ENCODE results near the gene HCRT.
"Not testable (repeated sequence)": the region's sequence is repeated elsewhere in the genome, so short reads cannot be mapped to it uniquely, and the experiment has no call there.

Gene HCRT

DNA sequence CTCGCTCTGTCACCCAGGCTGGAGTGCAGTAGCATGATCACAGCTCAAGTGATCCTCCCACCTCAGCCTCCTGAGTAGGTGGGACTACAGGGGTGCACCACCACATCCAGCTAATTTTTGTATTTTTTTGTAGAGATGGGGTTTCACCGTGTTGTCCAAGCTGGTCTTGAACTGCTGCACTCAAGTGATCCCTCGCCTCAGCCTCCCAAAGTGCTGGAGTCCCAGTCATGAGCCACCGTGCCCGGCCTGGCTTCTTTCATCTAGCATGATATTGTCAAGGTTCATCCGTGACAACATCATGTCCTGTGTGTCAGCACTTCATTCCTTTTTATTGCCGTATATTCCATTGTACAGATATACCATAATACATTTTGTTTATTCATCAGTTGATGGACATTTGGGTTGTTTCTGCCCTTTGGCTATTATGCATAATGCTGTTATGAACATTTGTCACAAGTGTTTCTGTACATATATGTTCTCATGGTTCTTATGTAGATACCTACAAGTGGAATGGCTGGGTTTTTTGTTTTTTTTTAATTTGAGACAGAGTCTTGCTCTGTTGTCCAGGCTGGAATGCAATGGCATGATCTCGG lies 12.4 kb upstream of the HCRT start:
- no peak for DNase-seq

DNA sequence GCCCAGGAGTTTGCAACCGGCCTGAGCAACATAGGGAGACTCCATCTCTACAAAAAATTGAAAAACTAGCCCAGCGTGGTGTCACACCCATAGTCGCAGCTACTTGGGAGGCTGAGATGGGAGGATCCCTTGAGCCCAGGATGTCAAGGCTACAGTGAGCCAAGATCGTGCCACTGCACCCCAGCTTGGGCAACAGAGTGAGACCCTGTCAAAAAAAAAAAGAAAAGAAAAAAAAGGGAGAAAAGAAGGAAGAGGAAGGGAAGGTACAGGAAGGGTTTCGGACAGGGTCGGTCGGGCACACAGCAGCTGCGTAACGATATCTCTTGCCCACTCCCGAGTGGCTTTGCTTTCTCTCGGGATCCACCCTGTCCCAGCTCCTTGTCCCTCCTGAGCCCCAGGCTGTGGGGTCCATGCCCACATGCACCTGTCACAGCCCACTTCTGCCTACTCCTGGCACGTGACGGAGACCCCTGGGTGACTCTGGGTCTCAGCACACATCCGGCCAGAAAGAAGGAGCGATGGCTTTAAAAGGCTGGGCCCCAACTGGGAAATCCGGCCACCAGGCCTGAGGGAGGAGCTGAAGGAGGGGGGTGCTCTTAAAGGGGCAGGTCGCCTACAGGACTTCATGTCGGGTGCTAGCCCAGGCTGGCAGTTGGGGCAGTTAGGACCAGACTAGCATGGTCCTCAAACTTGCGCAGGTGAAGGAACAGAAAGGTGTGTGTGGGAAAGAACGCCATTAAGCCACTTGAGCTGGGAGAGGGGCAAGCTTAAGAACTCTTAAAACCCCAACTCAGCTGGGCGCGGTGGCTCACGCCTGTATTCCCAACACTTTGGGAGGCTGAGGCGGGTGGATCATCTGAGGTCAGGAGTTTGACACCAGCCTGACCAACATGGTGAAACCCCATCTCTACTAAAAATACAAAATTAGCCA lies 9.0 kb upstream of the HCRT start, which contains the start of gene GHDC:
TSS of gene GHDC (minus strand) at position 526 of the 931 bp plus-strand sequence. CDS start 913 bp downstream, outside the sequence.
- peak; percentile 78 for DNase-seq

DNA sequence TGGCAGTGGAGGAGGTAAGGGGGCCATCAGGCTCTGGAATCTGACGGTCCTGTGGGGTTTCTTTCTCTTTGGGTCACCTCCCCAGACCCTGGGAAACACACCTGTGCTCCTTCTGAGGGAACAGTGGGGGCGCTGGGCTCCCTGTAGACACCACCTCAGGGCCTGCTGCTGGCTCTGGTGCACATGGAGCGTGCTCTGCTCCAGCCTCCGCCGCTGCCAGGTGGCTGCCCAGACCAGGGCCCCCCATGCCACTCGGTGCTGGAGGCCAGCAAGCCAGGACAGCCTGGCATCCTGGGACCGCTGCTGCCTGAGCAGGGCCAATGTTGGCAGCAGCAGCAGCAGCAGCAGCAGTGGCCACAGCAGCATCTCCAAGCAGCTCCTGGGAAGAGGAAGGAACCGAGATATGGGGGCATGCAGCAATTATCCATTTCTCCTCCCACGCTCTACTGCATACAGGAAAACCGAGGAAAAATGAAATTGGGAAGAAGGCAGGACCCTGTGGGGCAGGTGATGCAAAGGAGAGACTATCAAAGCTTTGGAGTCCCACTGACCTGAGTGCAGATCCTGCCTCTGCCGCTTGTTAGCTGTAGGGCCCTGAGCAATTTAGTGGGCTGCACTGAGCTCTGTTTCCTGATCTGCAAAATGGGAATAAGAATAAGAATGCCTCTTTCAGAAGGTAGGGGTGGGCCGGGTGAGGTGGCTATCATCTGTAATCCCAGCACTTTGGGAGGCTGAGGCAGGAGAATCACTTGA lies 8.1 kb upstream of the HCRT start:
- DNase-seq: no peak

DNA sequence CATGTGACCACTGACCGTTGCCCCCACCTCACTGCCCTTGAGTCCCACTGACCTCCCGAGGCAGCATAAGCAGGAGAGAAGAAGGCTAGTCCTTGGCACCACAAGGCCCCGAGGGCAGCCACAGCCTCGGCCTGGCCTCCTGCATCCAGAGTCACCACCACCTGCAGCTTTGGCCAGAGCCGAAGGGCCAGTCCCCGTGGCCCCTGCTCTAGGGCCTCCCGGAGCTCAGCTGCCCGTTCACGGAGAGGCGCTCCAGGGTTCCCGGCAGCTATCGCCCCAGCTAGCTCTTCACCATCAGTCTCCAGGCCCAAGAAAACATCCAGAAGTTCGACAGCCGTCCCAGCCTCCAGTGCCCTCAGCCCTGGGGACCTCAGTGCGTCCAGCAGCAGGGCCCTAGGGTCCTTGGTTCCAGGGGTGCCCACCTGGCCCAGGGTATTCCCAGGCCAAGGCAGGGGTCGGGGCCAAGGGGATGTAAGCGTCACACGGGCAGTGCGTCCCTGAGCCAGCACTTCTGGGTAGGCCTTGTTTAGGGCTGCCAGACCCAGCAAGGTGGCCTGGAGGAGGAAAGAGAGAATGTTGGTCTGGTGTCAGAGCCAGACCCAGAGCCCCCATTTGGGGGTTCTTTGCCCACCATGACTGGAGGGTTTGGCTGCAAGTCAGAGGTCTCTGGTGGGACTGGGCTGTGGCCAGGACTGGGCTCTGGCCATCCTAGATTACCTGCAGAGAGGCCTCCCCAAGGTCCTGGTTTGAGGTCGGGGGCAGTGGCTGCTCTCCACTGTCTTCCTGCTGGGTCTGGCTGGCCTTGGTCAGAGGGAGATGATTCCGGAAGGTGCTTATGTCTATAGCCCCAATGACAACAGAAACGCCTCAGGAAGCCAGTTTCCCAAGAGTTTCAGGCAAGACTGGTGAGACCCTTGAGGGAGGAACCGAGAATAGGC lies 7.2 kb upstream of the HCRT start:
- no peak for DNase-seq

DNA sequence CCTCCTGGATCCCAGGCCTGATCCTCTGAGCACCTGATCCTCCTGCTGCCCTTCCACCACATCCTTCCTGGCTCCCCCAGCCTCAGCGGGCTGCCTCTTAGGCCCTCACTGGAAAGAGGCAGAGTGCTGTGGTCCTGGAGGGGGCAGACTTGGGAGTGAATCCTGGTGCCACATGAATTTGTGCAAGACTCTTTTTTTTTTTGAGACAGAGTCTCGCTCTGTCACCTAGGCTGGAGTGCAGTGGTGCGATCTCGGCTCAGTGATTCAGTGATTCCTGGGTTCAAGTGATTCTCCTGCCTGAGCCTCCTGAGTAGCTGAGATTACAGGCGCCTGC lies 6.0 kb upstream of the HCRT start:
- DNase-seq: no peak

DNA sequence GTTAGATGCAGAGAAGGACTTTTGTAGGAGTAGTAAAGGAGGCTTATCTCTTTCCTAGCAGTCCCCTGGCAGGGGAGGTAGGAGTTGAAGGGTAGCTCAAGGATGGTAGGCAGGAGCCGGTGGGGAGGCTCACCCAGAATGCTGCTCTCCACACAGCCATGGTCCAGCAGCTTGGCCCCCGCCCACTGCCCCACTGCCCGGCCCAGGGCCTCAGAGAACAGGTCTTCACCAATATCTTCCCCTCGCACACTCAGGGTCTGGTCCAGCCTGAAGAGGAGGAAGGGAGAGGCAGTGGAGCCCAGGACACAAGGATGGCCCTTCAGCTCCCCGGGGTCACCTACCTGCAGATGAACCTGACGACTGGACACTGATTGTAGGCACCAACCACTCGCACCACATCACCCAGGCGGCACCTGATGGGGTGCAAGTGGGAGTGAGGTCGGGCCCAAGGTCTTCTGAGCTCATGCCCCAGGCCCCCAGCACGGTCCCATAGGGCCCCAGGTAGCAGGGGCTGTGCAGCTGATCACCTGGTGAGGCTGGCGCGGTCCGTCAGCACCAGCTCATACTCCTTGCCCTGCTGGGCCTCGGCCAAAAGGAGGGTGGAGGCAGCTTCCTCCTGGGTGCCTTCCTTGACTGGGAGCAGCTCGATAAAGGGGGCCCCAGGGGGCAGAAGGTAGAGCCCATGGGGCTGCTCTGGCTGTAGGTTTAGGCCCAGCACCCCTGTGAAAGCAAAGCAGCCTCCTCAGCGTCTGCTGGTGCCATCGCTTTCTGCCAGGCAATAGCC lies 5.4 kb upstream of the HCRT start:
- DNase-seq: no peak

DNA sequence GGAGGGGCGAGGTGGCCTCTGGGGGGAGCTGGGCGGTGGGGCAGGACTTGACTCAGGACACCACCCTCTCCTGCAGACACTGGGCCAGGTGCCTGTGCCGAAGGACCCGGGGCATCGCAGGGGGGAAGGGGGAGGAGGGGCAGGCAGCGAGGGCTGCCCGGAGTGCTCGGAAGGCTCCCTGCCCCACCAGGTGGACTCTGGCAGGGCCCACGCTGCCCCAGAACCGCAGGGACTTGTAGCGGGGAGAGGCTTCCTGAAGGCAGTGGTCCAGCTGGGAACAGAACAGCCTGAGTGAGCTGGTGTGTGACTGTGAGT lies 4.4 kb upstream of the HCRT start:
- DNase-seq: no peak

DNA sequence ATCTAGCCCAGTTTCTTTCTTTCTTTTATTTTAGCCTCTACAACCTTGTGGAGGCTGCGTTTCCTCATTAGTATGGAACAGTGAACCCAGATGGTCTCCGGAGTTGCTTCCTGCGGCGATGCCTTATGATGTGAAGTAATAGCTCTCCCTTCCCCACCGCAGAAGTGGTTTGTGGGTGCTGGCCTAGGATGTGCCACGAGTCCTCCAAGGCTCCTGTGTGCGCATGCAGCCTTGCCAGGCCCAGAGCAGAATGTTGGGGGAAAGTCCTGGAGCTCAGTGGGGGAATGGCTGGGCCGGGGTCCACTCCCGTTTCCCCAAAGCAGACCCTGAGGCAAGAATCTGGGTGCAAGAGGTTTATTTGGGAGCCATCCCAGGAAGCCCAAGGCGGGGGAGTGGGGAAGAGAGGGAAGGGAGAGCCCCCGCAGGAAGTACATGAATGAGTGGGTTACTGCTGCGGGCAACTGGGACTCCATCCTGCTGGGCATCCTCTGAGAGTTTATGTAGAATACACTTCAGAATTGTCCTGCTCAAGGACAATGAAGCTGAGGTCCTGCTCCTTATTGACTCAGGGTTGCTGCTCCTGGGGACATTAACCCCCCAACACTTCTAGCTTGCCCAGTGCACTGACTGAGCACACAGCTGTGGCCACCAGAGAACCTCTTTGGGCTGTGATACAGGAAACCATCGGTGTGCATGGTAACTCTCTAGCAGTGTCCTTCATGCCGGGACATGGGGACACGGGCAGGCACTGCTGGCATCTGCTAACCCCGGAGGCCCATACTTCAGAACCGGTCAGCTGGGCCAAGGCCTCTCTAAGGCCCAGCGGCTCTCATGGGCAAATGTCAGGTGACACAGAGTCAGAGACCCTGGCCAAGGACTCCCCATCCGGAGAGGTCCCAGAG lies 3.7 kb upstream of the HCRT start:
- no peak for DNase-seq

DNA sequence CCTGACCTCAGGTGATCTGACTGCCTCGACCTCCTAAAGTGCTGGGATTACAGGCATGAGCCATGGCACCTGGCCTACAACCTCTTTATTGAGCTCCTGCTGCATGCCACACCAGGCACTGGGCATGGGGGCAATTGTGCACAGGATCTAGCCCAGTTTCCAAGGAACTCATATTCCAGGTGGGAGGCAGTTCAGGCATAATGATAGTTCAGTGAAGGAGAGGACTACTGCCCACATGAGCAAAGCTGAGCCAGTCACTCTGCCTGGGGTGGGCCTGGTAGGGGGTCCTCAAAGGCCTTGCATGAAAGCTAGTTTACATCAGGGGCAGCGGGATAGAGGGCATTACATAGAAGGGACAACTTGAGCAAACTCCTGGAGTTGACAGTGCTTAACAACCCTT lies 2.6 kb upstream of the HCRT start:
- no peak for DNase-seq

DNA sequence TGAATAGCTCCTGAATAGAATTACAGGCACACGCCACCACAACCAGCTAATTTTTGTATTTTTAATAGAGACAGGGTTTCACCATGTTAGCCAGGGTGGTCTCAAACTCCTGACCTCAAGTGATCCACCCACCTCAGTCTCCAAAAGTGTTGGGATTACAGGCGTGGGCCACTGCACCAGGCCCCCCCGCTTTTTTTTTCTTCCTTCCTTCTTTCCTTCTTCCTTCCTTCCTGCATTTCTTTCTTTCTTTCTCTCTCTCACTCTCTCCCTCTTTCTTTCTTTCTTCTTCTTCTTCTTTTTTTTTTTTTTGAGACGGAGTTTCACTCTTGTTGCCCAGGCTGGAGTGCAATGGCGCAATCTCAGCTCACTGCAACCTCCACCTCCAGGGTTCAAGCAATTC lies 939 bp upstream of the HCRT start:
- not testable (repeated sequence) for DNase-seq

DNA sequence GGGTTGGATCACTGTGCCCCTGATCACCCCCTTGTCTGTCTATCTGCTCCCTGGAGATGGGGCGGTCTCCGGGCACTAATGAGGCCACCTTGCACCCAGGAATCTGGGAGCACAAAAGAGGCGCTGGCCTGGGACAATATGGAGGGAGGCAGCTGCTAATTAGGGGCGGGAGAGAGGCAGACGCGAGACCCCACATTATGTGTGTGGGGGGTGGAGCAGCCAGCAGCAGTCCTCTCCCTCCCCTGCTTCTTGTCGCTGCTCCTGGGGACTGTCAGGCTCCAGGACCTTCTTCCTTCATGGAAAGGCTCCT lies 324 bp upstream of the HCRT start:
- DNase-seq: no peak

DNA sequence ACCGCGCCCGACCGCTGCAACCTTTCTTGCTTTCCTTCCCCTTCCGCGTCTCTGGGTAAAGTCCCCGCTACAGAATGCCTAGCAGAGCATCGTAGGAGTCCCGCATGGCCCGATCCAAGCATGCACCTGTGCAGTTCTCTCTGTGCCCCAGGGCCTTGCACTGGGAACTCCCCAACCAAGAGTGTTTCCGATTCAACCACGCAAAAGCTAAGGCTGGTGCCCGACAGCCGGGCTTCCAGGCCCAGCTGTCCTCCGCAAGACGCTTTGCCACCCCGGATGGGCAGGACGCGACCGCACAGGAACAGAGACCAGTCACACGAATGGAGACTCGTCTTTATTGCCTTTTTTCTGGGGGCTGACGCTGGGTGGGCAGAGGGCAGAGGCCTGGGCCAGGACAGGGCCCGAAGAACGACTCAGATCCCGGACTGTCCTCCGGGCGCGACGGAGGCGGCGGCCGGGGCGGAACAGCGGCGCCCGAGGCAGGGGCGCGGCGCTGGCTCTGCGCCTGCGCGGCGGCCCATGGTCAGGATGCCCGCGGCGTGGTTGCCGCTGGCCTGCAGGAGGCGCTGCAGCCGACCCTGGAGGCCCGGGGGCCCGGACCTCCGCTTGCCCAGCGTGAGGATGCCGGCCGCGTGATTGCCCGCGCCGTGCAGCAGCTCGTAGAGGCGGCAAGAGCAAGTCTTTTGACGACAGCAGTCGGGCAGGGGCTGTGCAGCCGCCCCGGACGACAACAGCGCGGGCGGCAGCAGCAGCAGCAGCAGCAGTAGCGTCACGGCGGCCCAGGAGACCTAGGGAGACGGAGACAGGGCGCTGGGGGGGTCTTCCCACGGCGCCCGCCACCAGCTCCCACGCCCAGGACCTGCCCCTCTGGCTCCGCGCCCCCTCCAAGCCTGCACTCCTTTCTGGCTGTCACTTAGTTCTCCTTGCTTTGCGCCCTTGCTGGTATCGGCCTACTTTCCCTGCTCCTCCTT lies 1.2 kb downstream of the HCRT start:
- DNase-seq: peak; percentile 76

DNA sequence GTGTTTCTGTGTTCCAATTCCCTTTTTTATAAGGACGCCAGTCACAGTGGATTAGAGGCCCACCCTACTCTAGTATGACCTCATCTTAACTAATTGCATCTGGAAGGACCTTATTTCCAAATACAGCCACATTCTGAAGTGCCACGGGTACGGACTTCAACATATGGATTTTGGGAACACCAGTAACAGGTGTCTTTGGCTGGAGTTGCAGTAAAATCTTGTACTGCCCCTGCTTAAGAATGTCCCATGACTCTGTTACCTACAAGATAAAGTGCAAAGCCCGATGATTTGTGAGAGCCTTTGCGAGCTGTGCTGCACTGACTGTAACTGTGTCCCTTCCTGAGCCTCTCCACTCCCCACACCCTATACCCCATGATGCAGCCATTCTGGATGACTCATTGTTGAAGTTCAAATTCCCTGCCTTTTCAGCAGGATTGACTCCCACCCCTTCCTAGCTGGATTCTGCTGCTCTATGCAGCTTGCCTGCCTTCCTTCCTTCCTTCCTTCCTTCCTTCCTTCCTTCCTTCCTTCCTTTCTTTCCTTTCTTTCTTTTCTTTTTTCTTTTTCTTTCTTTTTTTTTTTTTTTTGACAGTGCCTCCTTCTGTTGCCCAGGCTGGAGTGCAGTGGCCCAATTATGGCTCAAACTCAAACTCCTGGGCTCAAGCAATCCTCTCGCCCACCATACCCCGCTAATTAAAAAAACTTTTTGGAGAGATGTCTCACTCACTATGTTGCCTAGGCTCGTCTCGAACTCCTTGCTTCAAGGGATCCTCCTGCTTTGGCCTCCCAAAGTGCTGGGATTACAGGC lies 2.1 kb downstream of the HCRT start:
- DNase-seq: peak; percentile 62

DNA sequence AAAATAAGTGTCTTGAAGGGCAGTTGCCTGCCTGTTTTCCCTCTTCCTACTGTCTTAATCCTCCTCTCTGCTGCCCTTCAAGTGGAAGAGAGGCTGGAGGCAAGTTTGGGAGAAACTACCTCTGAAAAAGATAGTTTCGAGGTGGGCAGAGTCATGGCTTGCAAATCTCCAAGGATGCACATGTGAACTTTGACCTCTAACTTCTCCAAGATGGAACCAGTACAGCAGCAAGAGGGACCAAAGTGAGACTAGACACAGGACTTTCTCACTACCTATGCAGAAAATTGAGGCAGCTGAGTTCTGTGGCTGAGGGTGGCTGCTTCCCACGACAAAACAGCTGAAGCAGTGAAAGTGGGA lies 3.4 kb downstream of the HCRT start:
- DNase-seq: no peak

DNA sequence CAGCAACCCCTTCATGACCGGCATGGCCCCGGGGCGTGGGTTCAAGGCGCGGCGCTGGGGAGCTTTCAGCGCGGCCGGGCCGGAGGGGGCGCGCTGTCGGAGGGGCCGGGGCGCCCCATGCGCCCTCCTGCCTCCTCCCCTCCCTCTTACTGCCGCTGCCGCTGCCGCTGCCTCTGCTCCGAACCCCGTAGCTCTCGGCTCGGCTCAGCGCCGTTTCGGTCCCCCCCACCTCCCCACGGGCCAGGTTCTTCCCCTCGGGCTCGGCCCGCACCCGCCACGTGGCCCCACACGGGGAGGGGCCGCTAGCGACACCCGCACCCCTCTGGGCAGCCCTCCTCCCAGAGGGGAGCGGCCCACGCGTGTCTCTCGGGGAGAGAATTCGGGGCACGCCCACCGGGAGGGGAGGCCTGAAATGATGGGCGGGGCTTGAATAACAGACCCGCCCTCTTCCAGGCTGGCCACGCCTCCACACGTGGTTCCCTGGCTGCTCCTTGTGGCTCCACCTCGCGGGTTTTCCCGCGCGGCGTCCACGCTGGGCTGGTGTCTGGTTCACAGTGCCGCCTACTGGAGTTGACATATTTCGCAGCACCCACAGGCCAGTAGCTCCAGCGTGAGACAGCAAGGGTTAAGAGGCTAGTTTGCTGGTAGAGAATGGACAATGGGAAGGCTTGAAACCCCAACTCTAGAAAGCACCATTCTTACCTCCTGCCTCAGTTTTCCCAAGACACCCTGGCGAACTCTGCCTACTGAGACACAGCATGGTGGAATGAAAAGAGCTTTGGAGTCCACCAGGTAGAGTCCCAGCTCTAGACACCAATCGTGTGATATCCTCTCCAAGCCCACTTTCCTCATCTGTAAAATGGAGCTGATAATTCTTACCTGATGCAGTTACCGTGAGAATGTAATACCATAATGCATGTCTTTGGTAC lies 4.1 kb downstream of the HCRT start, which contains the start of gene KCNH4:
TSS of gene KCNH4 (minus strand) at position 221 of the 929 bp plus-strand sequence. CDS start at position 24, 197 bp downstream.
- DNase-seq: peak; percentile 71

DNA sequence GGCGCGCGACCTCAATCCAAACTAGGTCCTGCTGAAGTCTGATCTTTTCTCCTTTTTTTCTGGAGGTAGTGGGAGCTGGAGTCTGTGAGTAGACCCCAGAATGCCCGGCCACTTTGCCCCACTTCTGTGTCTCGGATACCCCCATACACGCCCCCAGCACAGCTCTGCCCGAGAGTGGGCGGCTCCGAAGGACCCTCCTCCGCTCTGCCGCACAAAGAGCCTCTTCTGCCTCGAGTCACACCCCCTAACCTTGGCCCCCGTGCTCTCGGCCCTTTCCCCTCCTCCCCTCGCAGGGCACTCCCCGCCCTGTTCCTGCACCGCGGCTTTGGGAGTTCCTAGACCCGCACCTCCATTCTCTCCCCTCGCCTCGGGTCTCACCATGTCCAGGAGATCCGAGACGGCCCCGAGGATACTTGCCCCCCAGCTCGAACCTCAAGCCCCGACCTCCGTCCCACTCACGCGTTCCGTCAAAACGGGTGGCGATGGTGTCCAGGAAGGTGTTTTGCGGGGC lies 4.8 kb downstream of the HCRT start:
- DNase-seq: no peak

DNA sequence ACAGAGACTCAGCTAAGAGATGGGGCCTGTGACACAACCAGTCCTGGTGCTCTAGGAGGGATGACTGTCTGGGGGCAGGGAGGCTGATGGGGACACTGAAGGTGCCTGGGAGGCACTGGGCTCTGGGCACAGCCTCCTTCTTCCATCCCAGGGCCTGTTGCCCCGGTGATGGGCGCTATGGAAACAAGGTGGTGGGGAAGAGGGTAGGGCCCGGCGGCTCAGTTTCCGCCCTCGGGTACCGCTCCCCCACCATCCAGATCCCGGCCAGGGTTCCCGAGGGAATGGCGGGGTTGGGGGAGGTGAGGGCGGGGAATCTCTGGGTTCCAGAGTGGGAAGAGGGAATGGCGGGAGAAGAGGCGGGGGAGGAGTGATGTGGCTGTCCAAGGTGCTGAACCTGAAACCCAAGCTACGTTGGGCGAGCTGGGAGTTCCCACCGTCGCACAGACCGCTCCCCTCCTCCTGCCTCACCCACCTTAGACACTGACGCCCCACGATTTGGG lies 5.3 kb downstream of the HCRT start:
- DNase-seq: peak; percentile 31
